Panc1 (cell line): ENCODE data around the gene BPNT1. TPM values are rescaled to one million over a fixed set of nuclear protein-coding genes. Genes with fewer than 3 reads are reported as not detected.
A peak's percentile ranks its signal among the peaks of the same experiment; 100 is the strongest.

ENCODE experiments used
- ATAC-seq: fragments of 200-7000 bp; cut with Tn5 transposase; 2 replicates; pipeline ENCODE4 v1.9.1; 2020; ENCODE audit warnings: mild to moderate bottlenecking, moderate library complexity
- BruUV-seq: library from RNA; stranded (reverse); fragments of 400-500 nt; replicated peaks from 2 replicates; lab custom pipeline; 2021; lab: Mats Ljungman, UMichigan
- CTCF ChIA-PET: fragments of 300-600 bp; sonication (Branson Sonifier 250); formaldehyde crosslinking; loops from one replicate; lab custom pipeline; 2022; ENCODE audit warnings: antibody characterized with exemption; lab: Charles Lee
- POLR2A ChIA-PET: fragments of 300-600 bp; sonication (Branson Sonifier 250); formaldehyde crosslinking; loops from one replicate; lab custom pipeline; 2022; ENCODE audit warnings: antibody characterized with exemption; lab: Charles Lee
- DNase-seq: peaks from one replicate; pipeline ENCODE4 v3.0.0-alpha.2; 2010; ENCODE audit warnings: low read depth, low spot score
- H3K27ac ChIP-seq: 2 replicates; pipeline ENCODE4 v1.5.1; 2011; ENCODE audit warnings: mild to moderate bottlenecking, low read length, inconsistent platforms
- H3K27me3 ChIP-seq: fragments of 200-500 bp; sonication (Bioruptor generic); 2 replicates; pipeline ENCODE4 v1.6.0; 2014; ENCODE audit warnings: low read length, inconsistent platforms; ENCODE audit not compliant: control insufficient read depth, insufficient read depth
- H3K36me3 ChIP-seq: fragments of 200-500 bp; sonication (Bioruptor generic); 2 replicates; pipeline ENCODE4 v1.5.1; 2014; ENCODE audit warnings: inconsistent platforms, mild to moderate bottlenecking, low read length, moderate library complexity; ENCODE audit not compliant: control insufficient read depth, insufficient read depth
- H3K4me1 ChIP-seq: 2 replicates; pipeline ENCODE4 v1.5.1; 2011; ENCODE audit warnings: inconsistent platforms, mild to moderate bottlenecking, low read length, moderate library complexity; ENCODE audit not compliant: control insufficient read depth, insufficient read depth
- H3K4me3 ChIP-seq, 2 experiments: 2 replicates each; pipeline ENCODE4 v1.5.1; 2011 to 2012; ENCODE audit warnings: low read depth in 2 of 2, low read length in 2 of 2, mild to moderate bottlenecking in 2 of 2, inconsistent platforms in 1 of 2, moderate library complexity in 1 of 2
- H3K9me3 ChIP-seq: fragments of 200-500 bp; sonication (Bioruptor generic); 2 replicates; pipeline ENCODE4 v1.5.1; 2014; ENCODE audit warnings: low read depth, mild to moderate bottlenecking, inconsistent platforms, low read length, moderate library complexity; ENCODE audit not compliant: control insufficient read depth, insufficient read depth
- CTCF ChIP-seq: fragments of 450-650 bp; IDR thresholded peaks from 2 replicates; pipeline ENCODE4 v1.5.1; 2017; ENCODE audit warnings: mild to moderate bottlenecking
- POLR2AphosphoS5 ChIP-seq: IDR thresholded peaks from 2 replicates; pipeline ENCODE4 v1.6.1; 2012; ENCODE audit warnings: mild to moderate bottlenecking, low read depth, low read length, moderate library complexity
- SIN3A ChIP-seq: IDR thresholded peaks from 2 replicates; pipeline ENCODE4 v1.6.1; 2012; ENCODE audit warnings: low read depth, mild to moderate bottlenecking, low read length, moderate library complexity, borderline replicate concordance; ENCODE audit not compliant: insufficient read depth
- TCF7L2 ChIP-seq: IDR thresholded peaks from 2 replicates; pipeline ENCODE4 v1.6.1; 2011; ENCODE audit warnings: mild to moderate bottlenecking, low read depth, low read length, inconsistent platforms
- in situ Hi-C: cut with HindIII; loops from 2 replicates; pipeline ENCODE4 v1.10.0; 2016; ENCODE audit warnings: low sequenced_read_pairs, low pct_unique_long_range_greater_than_20kb
- intact Hi-C: fragments of 100-400 bp; cut with micrococcal nuclease; formaldehyde crosslinking; loops from one replicate; pipeline ENCODE4 v1.10.0; 2022; ENCODE audit not compliant: unreplicated experiment
- total RNA-seq: library from RNA; stranded (reverse); gene quantifications from one replicate; pipeline ENCODE4 v1.2.1, GENCODE V29; 2021; ENCODE audit not compliant: unreplicated experiment
- TF ChIP-seq, protein P1 (sequence below), 2 experiments: IDR thresholded peaks; 2 replicates each; pipeline ENCODE4 v1.6.1; 2011 to 2012; ENCODE audit warnings: low read depth in 2 of 2, control low read depth in 1 of 2, low read length in 1 of 2, mild to moderate bottlenecking in 1 of 2, moderate library complexity in 1 of 2; ENCODE audit not compliant: insufficient read depth in 1 of 2

BPNT1 gene
- total RNA-seq, 1 experiment from 2014 or later = 20.8 TPM

DNA sequence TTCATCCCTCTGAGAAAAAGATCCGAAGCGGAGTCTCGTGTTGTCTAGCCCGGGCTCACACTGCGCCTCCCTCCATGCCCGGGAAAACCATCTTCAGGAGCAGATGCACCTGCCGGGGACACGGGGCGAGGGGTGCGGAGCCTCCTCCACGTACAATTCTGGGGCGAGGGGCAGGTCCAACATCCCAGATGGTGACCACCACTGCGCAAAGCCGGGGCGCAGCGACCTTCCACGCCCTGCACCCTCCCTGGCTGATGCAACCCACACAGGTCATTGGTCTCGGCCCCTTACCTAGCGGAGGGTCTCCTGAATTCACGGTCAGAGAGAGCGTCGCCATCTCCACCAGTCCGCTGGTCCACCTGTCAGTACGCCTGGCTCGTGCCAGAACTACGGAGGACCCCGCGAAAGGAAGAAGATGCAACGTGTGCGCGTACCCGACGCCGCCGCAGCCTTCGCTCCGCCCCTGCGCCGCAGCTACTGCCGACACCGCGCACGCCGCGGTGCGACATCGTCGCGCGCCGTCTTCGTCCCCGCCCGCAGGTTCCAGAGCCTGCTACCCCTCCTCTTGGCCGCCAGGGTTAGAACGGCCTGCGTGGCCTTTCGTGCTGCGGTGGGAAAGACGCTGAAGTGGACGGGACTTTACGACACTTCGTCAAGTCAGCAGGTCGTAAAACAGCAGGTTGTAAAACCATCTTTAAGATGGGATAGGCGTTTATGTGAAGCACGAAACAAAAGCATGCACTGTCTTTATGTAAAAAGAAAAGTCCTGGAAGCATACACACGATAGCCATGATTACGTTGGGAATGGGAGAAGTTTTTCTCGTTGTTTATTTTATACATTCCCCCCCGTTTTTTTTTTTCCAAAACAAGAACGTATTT, 43.3 kb downstream of the BPNT1 start, which contains the start of gene EPRS1:
TSS of gene EPRS1 (minus strand) at position 454 of the 879 bp plus-strand sequence. CDS start at position 337, 117 bp downstream.
- ChIA-PET CTCF (no interaction called here), POLR2A (interaction anchor here (0.6 kb wide), 1 partner anchor 48 kb away, joined by 3 read pairs; no protein-coding TSS in a partner anchor)
- TF ChIP-seq, protein P1, sequence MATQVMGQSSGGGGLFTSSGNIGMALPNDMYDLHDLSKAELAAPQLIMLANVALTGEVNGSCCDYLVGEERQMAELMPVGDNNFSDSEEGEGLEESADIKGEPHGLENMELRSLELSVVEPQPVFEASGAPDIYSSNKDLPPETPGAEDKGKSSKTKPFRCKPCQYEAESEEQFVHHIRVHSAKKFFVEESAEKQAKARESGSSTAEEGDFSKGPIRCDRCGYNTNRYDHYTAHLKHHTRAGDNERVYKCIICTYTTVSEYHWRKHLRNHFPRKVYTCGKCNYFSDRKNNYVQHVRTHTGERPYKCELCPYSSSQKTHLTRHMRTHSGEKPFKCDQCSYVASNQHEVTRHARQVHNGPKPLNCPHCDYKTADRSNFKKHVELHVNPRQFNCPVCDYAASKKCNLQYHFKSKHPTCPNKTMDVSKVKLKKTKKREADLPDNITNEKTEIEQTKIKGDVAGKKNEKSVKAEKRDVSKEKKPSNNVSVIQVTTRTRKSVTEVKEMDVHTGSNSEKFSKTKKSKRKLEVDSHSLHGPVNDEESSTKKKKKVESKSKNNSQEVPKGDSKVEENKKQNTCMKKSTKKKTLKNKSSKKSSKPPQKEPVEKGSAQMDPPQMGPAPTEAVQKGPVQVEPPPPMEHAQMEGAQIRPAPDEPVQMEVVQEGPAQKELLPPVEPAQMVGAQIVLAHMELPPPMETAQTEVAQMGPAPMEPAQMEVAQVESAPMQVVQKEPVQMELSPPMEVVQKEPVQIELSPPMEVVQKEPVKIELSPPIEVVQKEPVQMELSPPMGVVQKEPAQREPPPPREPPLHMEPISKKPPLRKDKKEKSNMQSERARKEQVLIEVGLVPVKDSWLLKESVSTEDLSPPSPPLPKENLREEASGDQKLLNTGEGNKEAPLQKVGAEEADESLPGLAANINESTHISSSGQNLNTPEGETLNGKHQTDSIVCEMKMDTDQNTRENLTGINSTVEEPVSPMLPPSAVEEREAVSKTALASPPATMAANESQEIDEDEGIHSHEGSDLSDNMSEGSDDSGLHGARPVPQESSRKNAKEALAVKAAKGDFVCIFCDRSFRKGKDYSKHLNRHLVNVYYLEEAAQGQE (IDR thresholded peaks at IDR 0.05; ENCODE audit: insufficient read depth in 1 of 2, low read depth in 2 of 2, low read length in 1 of 2) = 0 out of 4 replicates have a peak, but pooled peaks of 1 of the 2 experiments have one; percentile 30
- TF ChIP-seq POLR2AphosphoS5 (peak; percentile 88), TCF7L2 (no peak), CTCF (peak; percentile 76), SIN3A (no peak; the same call in 1 of the 2 replicates)
- peaks cover 5% of the 10 kb centered on the region; the same call in 1 of the 2 replicates for H3K36me3 ChIP-seq
- peak; percentile 99 for ATAC-seq
- no peaks in the 10 kb centered on the region for H3K27me3 ChIP-seq
- intact Hi-C loops = no loop called here
- BruUV-seq = no TSS peak
- in situ Hi-C loops = no loop called here
- H3K9me3 ChIP-seq = no peaks in the 10 kb centered on the region
- peak within 1 kb of the TSS; percentile 95 for H3K27ac ChIP-seq
- peak; percentile 94 for DNase-seq
- peaks cover 4% of the 10 kb centered on the region; the same call in 1 of the 2 replicates for H3K4me1 ChIP-seq
- peak within 1 kb of the TSS; percentile 86 to 92 for H3K4me3 ChIP-seq

- intact Hi-C loops = no loop called here
- POLR2A ChIA-PET = interaction anchor here (0.6 kb wide), 1 partner anchor 47 kb away, joined by 3 read pairs; no protein-coding TSS in a partner anchor
Measured at GRCh38 chr1:220045356-220046051, 44.1 kb downstream of the BPNT1 start.

More at GRCh38 chr1:220045356-220046051, 44.1 kb downstream of the BPNT1 start:
- TSS peak; percentile 73 for BruUV-seq
- DNase-seq = peak; percentile 12
- H3K27me3 ChIP-seq = no peaks in the 10 kb centered on the region
- CTCF ChIA-PET = no interaction called here
- H3K4me3 ChIP-seq = peak overlapping the region; percentile 86 to 92
- H3K27ac ChIP-seq = peak overlapping the region; percentile 95
- H3K36me3 ChIP-seq = peaks cover 5% of the 10 kb centered on the region; the same call in 1 of the 2 replicates
- peaks cover 4% of the 10 kb centered on the region; the same call in 1 of the 2 replicates for H3K4me1 ChIP-seq
- no peak; the same call in 1 of the 2 replicates for TF ChIP-seq SIN3A
- TF ChIP-seq POLR2AphosphoS5 = no peak
- no peak for TF ChIP-seq CTCF
- no peak for TF ChIP-seq TCF7L2
- TF ChIP-seq, protein P1 (IDR thresholded peaks at IDR 0.05; ENCODE audit: insufficient read depth in 1 of 2, low read depth in 2 of 2, low read length in 1 of 2) = no peak
- H3K9me3 ChIP-seq = no peaks in the 10 kb centered on the region
- ATAC-seq = no peak
- in situ Hi-C loops = no loop called here
